WTC11 (cell line): ENCODE measurements around the gene MPHOSPH10.

Source experiments
- RELA ChIP-seq: sonication (generic); formaldehyde crosslinking; IDR thresholded peaks from 2 replicates; pipeline ENCODE4 v1.8.1; 2022; ENCODE audit warnings: missing genetic modification reagents, mild to moderate bottlenecking, borderline replicate concordance
- SOX15 ChIP-seq: fragments of 250-450 bp; sonication (Bioruptor Pico); IDR thresholded peaks from 2 replicates; pipeline ENCODE4 v1.9.0; 2021; ENCODE audit warnings: mild to moderate bottlenecking
- TF ChIP-seq, protein P1 (sequence below): fragments of 200-600 bp; IDR thresholded peaks from 2 replicates; pipeline ENCODE4 v1.8.0; 2022; ENCODE audit warnings: antibody characterized with exemption
- TF ChIP-seq, protein P2 (sequence below): sonication (generic); formaldehyde crosslinking; IDR thresholded peaks from 2 replicates; pipeline ENCODE4 v1.8.1; 2023; ENCODE audit warnings: mild to moderate bottlenecking, missing genetic modification reagents, moderate library complexity

DNA sequence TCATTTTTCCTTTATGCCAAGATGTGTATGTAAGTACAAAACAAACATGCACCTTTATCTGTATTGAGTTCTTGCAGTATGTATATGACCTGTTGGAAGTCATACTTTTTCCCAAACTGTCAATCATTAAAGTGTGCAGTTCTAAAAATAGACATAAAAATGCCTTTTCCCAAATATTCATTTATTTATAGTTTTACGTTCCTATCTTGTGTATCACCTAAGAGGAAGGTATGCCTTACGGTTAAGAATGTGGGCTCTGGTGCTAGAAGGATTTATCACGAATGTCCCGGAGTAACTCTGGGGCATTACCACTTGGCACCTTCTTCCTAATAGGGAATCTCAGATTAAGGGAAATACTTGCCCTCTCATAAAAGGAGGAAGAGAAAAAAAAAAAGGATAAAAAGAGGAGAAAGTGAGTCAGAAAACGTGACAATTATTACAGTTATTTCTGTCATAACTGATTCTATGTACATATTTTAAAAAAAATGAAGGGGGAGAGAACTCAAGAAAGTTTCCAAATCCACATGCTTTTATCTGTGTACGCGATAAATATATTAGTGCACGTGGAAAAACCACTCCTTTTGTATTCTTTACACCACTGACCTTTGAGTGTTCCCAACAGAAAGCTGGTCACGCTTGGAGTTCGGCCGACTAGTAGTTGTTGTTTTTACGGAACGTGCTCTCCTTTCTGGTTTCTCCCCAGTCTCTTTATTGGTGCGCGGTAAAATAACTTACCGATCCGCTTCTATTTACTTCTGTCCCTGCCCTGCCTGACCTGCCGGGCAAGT is 1.1 kb upstream of the MPHOSPH10 start:
- TF ChIP-seq SOX15 (CRISPR knock-in tag) (no peak), RELA (no peak)
- TF ChIP-seq, protein P1, sequence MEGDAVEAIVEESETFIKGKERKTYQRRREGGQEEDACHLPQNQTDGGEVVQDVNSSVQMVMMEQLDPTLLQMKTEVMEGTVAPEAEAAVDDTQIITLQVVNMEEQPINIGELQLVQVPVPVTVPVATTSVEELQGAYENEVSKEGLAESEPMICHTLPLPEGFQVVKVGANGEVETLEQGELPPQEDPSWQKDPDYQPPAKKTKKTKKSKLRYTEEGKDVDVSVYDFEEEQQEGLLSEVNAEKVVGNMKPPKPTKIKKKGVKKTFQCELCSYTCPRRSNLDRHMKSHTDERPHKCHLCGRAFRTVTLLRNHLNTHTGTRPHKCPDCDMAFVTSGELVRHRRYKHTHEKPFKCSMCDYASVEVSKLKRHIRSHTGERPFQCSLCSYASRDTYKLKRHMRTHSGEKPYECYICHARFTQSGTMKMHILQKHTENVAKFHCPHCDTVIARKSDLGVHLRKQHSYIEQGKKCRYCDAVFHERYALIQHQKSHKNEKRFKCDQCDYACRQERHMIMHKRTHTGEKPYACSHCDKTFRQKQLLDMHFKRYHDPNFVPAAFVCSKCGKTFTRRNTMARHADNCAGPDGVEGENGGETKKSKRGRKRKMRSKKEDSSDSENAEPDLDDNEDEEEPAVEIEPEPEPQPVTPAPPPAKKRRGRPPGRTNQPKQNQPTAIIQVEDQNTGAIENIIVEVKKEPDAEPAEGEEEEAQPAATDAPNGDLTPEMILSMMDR: no peak
- TF ChIP-seq, protein P2, sequence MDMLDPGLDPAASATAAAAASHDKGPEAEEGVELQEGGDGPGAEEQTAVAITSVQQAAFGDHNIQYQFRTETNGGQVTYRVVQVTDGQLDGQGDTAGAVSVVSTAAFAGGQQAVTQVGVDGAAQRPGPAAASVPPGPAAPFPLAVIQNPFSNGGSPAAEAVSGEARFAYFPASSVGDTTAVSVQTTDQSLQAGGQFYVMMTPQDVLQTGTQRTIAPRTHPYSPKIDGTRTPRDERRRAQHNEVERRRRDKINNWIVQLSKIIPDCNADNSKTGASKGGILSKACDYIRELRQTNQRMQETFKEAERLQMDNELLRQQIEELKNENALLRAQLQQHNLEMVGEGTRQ (CRISPR knock-in tag): no peak
